MM.1S (cell line): Measurements from ENCODE around the gene MET.

Source experiments
- DNase-seq: peaks from one replicate; pipeline ENCODE4 v3.0.0-alpha.2; 2015
- H2AFZ ChIP-seq: fragments of 300-600 bp; sonication (generic); 2 replicates; pipeline ENCODE4 v1.6.0; 2016; ENCODE audit warnings: antibody characterized with exemption, low read length
- H3F3A ChIP-seq: fragments of 300-600 bp; sonication (generic); 2 replicates; pipeline ENCODE4 v1.6.1; 2016; ENCODE audit warnings: mild to moderate bottlenecking, antibody characterized with exemption, low read length, moderate library complexity, mixed read lengths; ENCODE audit not compliant: insufficient read depth
- H3K27ac ChIP-seq: fragments of 300-600 bp; sonication (generic); 2 replicates; pipeline ENCODE4 v1.5.1; 2016; ENCODE audit warnings: mild to moderate bottlenecking, low read length
- H3K27me3 ChIP-seq: fragments of 300-600 bp; sonication (generic); replicated peaks from 2 replicates; pipeline ENCODE4 v1.6.0; 2016; ENCODE audit warnings: low read length; ENCODE audit not compliant: insufficient read depth
- H3K36me3 ChIP-seq: fragments of 300-600 bp; sonication (generic); replicated peaks from 2 replicates; pipeline ENCODE4 v1.6.1; 2016; ENCODE audit warnings: mild to moderate bottlenecking, low read length, mixed read lengths; ENCODE audit not compliant: insufficient read depth
- H3K4me1 ChIP-seq: fragments of 300-600 bp; sonication (generic); 2 replicates; pipeline ENCODE4 v1.6.1; 2016; ENCODE audit warnings: low read length, mixed read lengths
- H3K4me2 ChIP-seq: fragments of 300-600 bp; sonication (generic); 2 replicates; pipeline ENCODE4 v1.6.0; 2016; ENCODE audit warnings: low read depth, low read length
- H3K4me3 ChIP-seq: fragments of 300-600 bp; sonication (generic); 2 replicates; pipeline ENCODE4 v1.5.1; 2016; ENCODE audit warnings: low read length, mixed read lengths
- H3K79me2 ChIP-seq: fragments of 300-600 bp; sonication (generic); 2 replicates; pipeline ENCODE4 v1.6.1; 2016; ENCODE audit warnings: mixed run types, low read length, mixed read lengths
- H3K9ac ChIP-seq: fragments of 300-600 bp; sonication (generic); 2 replicates; pipeline ENCODE4 v1.6.1; 2016; ENCODE audit warnings: low read length, mixed read lengths
- H3K9me2 ChIP-seq: fragments of 300-600 bp; sonication (generic); replicated peaks from 2 replicates; pipeline ENCODE4 v1.6.1; 2016; ENCODE audit warnings: mild to moderate bottlenecking, low read length, mixed read lengths; ENCODE audit not compliant: insufficient read depth
- H3K9me3 ChIP-seq: fragments of 300-600 bp; sonication (generic); replicated peaks from 2 replicates; pipeline ENCODE4 v1.6.1; 2016; ENCODE audit warnings: mild to moderate bottlenecking, low read length, mixed read lengths; ENCODE audit not compliant: insufficient read depth
- H4K20me1 ChIP-seq: fragments of 300-600 bp; sonication (generic); 2 replicates; pipeline ENCODE4 v1.6.1; 2016; ENCODE audit warnings: mild to moderate bottlenecking, low read length, moderate library complexity, mixed read lengths; ENCODE audit not compliant: insufficient read depth
- EZH2 ChIP-seq: fragments of 300-600 bp; sonication (generic); optimal IDR thresholded peaks from 2 replicates; pipeline ENCODE3; 2017; ENCODE audit warnings: low read depth, mild to moderate bottlenecking, antibody characterized with exemption, low read length, mixed read lengths
- EZH2phosphoT487 ChIP-seq: fragments of 300-600 bp; sonication (generic); IDR thresholded peaks from 2 replicates; pipeline ENCODE4 v1.6.1; 2018; ENCODE audit warnings: antibody characterized with exemption, low read length
- TF ChIP-seq, protein P1 (sequence below): fragments of 300-600 bp; sonication (generic); IDR thresholded peaks from 2 replicates; pipeline ENCODE4 v1.5.1; 2016; ENCODE audit warnings: antibody characterized with exemption, low read length, mixed read lengths

The MET gene

DNA sequence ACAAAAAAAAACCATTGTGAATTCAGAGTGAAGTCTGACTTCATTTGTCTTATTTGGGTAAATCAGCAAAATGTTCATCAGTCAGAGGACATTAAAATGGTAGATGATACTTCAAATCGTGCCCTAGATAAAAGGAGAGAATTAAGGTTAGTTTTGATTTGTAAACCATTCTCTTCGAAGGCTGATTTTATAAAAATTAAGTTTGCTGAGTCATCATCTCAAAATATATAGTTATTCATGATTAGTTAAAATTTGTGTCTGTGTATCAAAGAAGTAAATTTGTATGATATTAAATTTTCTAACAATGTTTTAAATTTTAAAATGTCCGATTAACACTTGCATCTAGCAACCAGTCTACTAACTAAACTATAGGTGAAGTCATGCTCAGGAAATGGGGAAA is 35.3 kb downstream of the MET start:
- TF ChIP-seq, protein P1, sequence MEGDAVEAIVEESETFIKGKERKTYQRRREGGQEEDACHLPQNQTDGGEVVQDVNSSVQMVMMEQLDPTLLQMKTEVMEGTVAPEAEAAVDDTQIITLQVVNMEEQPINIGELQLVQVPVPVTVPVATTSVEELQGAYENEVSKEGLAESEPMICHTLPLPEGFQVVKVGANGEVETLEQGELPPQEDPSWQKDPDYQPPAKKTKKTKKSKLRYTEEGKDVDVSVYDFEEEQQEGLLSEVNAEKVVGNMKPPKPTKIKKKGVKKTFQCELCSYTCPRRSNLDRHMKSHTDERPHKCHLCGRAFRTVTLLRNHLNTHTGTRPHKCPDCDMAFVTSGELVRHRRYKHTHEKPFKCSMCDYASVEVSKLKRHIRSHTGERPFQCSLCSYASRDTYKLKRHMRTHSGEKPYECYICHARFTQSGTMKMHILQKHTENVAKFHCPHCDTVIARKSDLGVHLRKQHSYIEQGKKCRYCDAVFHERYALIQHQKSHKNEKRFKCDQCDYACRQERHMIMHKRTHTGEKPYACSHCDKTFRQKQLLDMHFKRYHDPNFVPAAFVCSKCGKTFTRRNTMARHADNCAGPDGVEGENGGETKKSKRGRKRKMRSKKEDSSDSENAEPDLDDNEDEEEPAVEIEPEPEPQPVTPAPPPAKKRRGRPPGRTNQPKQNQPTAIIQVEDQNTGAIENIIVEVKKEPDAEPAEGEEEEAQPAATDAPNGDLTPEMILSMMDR, result no peak
- TF ChIP-seq EZH2phosphoT487 (no peak), EZH2 (no peak)
- no peaks in the 10 kb centered on the region for H3K9me2 ChIP-seq
- no peak overlapping the region for H3K9ac ChIP-seq
- H3F3A ChIP-seq, result no peaks in the 10 kb centered on the region
- no peak overlapping the region for H3K4me3 ChIP-seq
- H3K4me2 ChIP-seq, result no peak overlapping the region
- H3K27ac ChIP-seq, result no peak overlapping the region
- H3K79me2 ChIP-seq, result no peaks in the 10 kb centered on the region
- H3K27me3 ChIP-seq, result no peaks in the 10 kb centered on the region
- no peaks in the 10 kb centered on the region for H3K4me1 ChIP-seq
- no peaks in the 10 kb centered on the region for H4K20me1 ChIP-seq
- no peaks in the 10 kb centered on the region for H3K36me3 ChIP-seq
- H3K9me3 ChIP-seq, result no peaks in the 10 kb centered on the region
- no peak overlapping the region for H2AFZ ChIP-seq
- DNase-seq, result no peak

DNA sequence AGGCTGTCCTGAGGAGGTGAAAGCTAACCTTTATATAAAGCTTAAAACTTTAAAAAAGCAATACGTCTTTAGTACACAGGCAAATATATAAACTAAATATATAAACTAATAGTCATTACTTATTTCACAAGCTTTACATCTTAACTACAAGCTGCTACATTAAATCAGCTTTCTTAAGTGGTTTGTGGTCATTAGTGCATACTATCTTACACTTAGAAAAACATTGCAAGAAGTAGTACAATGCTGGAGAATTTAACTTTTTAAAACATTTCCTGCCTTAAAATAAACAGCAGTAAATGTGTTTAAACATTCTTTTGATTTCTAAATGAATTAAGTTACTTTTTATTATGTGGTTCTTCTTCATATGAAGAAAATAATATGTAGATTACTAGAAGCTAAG is 36.3 kb downstream of the MET start:
- H3K9me2 ChIP-seq, result no peaks in the 10 kb centered on the region
- no peak overlapping the region for H2AFZ ChIP-seq
- H3K4me1 ChIP-seq, result no peaks in the 10 kb centered on the region
- no peaks in the 10 kb centered on the region for H3K79me2 ChIP-seq
- H3K36me3 ChIP-seq, result no peaks in the 10 kb centered on the region
- H3K27me3 ChIP-seq, result no peaks in the 10 kb centered on the region
- no peak overlapping the region for H3K4me3 ChIP-seq
- H3K27ac ChIP-seq, result no peak overlapping the region
- H3K9me3 ChIP-seq, result no peaks in the 10 kb centered on the region
- DNase-seq, result no peak
- H4K20me1 ChIP-seq, result no peaks in the 10 kb centered on the region
- no peaks in the 10 kb centered on the region for H3F3A ChIP-seq
- H3K4me2 ChIP-seq, result no peak overlapping the region
- TF ChIP-seq EZH2 (no peak), EZH2phosphoT487 (no peak)
- TF ChIP-seq, protein P1, result no peak
- no peak overlapping the region for H3K9ac ChIP-seq

DNA sequence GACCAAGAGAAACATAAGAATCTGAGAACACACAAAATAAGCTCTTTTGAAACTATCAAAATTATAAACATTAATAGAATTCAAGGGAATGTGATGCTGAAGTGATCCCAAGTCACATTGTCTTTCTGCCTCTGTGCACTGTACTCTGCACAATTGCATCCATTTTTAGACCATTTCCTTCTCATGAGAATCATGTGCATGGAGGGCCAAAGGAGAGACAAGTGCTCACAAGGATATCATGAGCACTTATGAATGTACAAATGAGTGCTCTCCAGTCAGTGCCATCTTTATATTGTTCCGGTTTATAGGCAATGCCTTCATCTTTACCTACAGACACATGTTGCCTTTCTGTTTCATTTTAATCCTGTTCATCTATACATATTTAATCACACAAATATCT is 36.9 kb downstream of the MET start:
- Histone ChIP-seq H3K79me2 (no peaks in the 10 kb centered on the region), H3K9ac (no peak overlapping the region), H3K9me3 (no peaks in the 10 kb centered on the region), H3K9me2 (no peaks in the 10 kb centered on the region), H3K4me2 (no peak overlapping the region), H3K4me3 (no peak overlapping the region), H3F3A (no peaks in the 10 kb centered on the region), H4K20me1 (no peaks in the 10 kb centered on the region), H2AFZ (no peak overlapping the region), H3K27me3 (no peaks in the 10 kb centered on the region), H3K27ac (no peak overlapping the region), H3K36me3 (no peaks in the 10 kb centered on the region), H3K4me1 (no peaks in the 10 kb centered on the region)
- TF ChIP-seq, protein P1, result no peak
- TF ChIP-seq EZH2phosphoT487, result no peak
- TF ChIP-seq EZH2, result no peak
- DNase-seq, result no peak
